ENCODE results near the gene ULK4.

Gene ULK4

GRCh38 chr3:41521010-41521655, 440.8 kb downstream of the ULK4 start:
- TF ChIP-seq SPI1 (IDR thresholded peaks at IDR 0.05; ENCODE audit: low read depth, low read length) (no peak; the same call in 1 of the 2 replicates), POU2F2 (IDR thresholded peaks at IDR 0.05; ENCODE audit: low read depth, low read length) (no peak), POLR2AphosphoS5 (IDR thresholded peaks at IDR 0.05; ENCODE audit: low read depth, low read length) (no peak), POLR2A (IDR thresholded peaks at IDR 0.05; ENCODE audit: low read depth, low read length) (no peak), TAF1 (IDR thresholded peaks at IDR 0.05; ENCODE audit: low read depth, low read length) (no peak), PAX5 (IDR thresholded peaks at IDR 0.05; ENCODE audit: insufficient read depth, low read length, severe bottlenecking) (no peak)
- FAIRE-seq (no peak), DNase-seq (ENCODE audit: insufficient read length, low spot score) (no peak)

DNA sequence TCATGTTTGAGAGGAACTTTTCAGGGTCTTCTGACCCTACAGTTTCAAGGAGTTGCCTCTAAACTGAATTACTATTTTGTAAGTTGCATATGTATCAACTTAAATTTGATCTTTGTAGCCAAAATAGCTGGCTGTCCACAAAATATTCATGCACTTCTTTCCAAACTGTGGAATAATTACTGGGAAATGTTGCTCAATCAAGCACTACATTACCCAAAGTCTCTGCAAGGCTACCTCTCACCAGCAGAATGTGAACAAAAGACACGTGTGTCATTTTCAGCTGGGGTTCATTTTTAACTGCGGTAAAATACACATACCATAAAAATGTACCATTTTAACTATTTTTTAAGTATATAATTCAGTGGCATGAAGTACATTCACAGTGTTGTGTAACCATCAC, 442.2 kb downstream of the ULK4 start:
- no peak for DNase-seq (ENCODE audit: insufficient read length, low spot score)
- TF ChIP-seq SPI1 (IDR thresholded peaks at IDR 0.05; ENCODE audit: low read depth, low read length) (no peak), POLR2AphosphoS5 (IDR thresholded peaks at IDR 0.05; ENCODE audit: low read depth, low read length) (no peak), PAX5 (IDR thresholded peaks at IDR 0.05; ENCODE audit: insufficient read depth, low read length, severe bottlenecking) (no peak), POU2F2 (IDR thresholded peaks at IDR 0.05; ENCODE audit: low read depth, low read length) (no peak), TAF1 (IDR thresholded peaks at IDR 0.05; ENCODE audit: low read depth, low read length) (no peak), POLR2A (IDR thresholded peaks at IDR 0.05; ENCODE audit: low read depth, low read length) (no peak)
- no peak for FAIRE-seq

GRCh38 chr3:41518626-41519025, 443.3 kb downstream of the ULK4 start:
- FAIRE-seq (no peak), DNase-seq (ENCODE audit: insufficient read length, low spot score) (no peak)

GRCh38 chr3:41508063-41508696, 453.7 kb downstream of the ULK4 start:
- DNase-seq (ENCODE audit: insufficient read length, low spot score) (no peak), FAIRE-seq (no peak)
- TF ChIP-seq PAX5 (IDR thresholded peaks at IDR 0.05; ENCODE audit: insufficient read depth, low read length, severe bottlenecking) (no peak), TAF1 (IDR thresholded peaks at IDR 0.05; ENCODE audit: low read depth, low read length) (no peak), SPI1 (IDR thresholded peaks at IDR 0.05; ENCODE audit: low read depth, low read length) (no peak), POLR2AphosphoS5 (IDR thresholded peaks at IDR 0.05; ENCODE audit: low read depth, low read length) (no peak)

More at GRCh38 chr3:41518626-41519025, 443.3 kb downstream of the ULK4 start:
- TF ChIP-seq POLR2A (IDR thresholded peaks at IDR 0.05; ENCODE audit: low read depth, low read length) (no peak), POLR2AphosphoS5 (IDR thresholded peaks at IDR 0.05; ENCODE audit: low read depth, low read length) (no peak), POU2F2 (IDR thresholded peaks at IDR 0.05; ENCODE audit: low read depth, low read length) (no peak), SPI1 (IDR thresholded peaks at IDR 0.05; ENCODE audit: low read depth, low read length) (no peak), PAX5 (IDR thresholded peaks at IDR 0.05; ENCODE audit: insufficient read depth, low read length, severe bottlenecking) (no peak), TAF1 (IDR thresholded peaks at IDR 0.05; ENCODE audit: low read depth, low read length) (no peak)

DNA sequence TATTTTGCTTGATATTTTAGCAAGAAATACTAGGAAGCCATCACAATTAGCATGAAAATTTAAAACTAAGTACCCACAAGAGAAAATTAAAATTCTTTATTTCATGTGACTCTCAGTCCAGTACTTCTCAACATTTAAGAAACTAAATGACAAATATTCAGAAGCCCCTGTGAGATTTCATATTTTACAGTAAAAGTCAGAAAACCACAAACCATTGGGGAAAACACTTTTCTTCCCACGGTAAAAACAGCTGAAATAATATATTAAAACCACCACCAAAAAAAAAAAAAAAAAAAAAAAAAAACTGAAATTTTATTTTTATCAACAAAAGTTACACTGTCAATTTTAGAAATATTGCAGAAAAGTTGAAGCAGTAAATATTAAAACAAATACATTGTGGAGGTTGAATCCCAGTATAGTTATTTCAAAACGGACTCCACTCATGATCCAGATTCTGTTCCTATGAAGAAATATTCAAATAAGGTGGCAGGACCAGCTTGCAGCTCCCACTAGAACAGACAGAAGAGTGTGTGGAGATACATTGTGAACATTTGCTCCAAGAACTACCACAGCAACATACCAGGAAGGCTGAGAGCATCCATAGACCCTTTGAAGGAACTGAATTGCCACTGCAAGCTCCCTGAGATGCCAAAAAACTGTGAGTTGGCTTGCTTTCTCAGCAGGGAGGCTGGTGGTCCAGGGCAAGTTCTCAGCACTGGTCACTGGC, 454.4 kb downstream of the ULK4 start:
- TF ChIP-seq POLR2AphosphoS5 (IDR thresholded peaks at IDR 0.05; ENCODE audit: low read depth, low read length): no peak
- no peak for TF ChIP-seq SPI1 (IDR thresholded peaks at IDR 0.05; ENCODE audit: low read depth, low read length)
- TF ChIP-seq PAX5 (IDR thresholded peaks at IDR 0.05; ENCODE audit: insufficient read depth, low read length, severe bottlenecking): no peak
- TF ChIP-seq POU2F2 (IDR thresholded peaks at IDR 0.05; ENCODE audit: low read depth, low read length): no peak
- no peak for TF ChIP-seq TAF1 (IDR thresholded peaks at IDR 0.05; ENCODE audit: low read depth, low read length)
- TF ChIP-seq POLR2A (IDR thresholded peaks at IDR 0.05; ENCODE audit: low read depth, low read length): no peak
- DNase-seq (ENCODE audit: insufficient read length, low spot score) (no peak), FAIRE-seq (no peak)

DNA sequence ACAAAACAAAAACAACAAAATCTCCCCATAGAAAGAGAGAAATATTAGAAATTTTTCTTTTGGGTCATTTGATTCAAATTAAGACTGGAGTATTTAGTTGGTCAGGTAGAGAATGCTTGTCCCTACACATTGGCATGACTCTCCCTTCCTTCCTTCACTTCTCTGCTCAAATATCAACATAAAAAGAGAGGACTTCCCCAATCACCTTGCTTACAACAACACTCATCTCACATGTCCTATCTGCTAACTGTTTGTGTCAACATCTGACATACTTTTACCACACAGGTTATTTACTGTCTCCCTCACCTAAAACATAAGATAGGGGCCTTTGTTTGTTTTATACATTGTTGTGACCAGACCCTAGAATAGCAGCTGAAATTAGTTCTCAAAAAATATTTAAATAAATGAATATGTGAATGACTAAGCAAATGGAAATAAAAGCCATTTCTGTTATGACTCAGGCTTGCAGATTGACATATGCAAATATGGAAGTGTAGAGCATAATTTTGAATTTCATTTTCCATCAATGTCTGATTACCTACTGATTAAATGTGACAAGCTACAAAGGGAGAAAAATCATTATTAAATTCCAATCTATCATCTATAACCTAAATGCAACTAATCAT, 457.8 kb downstream of the ULK4 start:
- no peak for FAIRE-seq
- no peak for DNase-seq (ENCODE audit: insufficient read length, low spot score)
- TF ChIP-seq TAF1 (IDR thresholded peaks at IDR 0.05; ENCODE audit: low read depth, low read length): no peak
- no peak for TF ChIP-seq SPI1 (IDR thresholded peaks at IDR 0.05; ENCODE audit: low read depth, low read length)
- no peak for TF ChIP-seq POU2F2 (IDR thresholded peaks at IDR 0.05; ENCODE audit: low read depth, low read length)
- no peak for TF ChIP-seq POLR2AphosphoS5 (IDR thresholded peaks at IDR 0.05; ENCODE audit: low read depth, low read length)
- TF ChIP-seq PAX5 (IDR thresholded peaks at IDR 0.05; ENCODE audit: insufficient read depth, low read length, severe bottlenecking): no peak
- no peak for TF ChIP-seq POLR2A (IDR thresholded peaks at IDR 0.05; ENCODE audit: low read depth, low read length)

- no peak for TF ChIP-seq PAX5 (IDR thresholded peaks at IDR 0.05; ENCODE audit: insufficient read depth, low read length, severe bottlenecking)
- TF ChIP-seq POLR2AphosphoS5 (IDR thresholded peaks at IDR 0.05; ENCODE audit: low read depth, low read length): no peak
- TF ChIP-seq POLR2A (IDR thresholded peaks at IDR 0.05; ENCODE audit: low read depth, low read length): no peak
- DNase-seq (ENCODE audit: insufficient read length, low spot score): no peak
- FAIRE-seq: no peak
Observed at GRCh38 chr3:41502481-41502880, 459.4 kb downstream of the ULK4 start.

DNA sequence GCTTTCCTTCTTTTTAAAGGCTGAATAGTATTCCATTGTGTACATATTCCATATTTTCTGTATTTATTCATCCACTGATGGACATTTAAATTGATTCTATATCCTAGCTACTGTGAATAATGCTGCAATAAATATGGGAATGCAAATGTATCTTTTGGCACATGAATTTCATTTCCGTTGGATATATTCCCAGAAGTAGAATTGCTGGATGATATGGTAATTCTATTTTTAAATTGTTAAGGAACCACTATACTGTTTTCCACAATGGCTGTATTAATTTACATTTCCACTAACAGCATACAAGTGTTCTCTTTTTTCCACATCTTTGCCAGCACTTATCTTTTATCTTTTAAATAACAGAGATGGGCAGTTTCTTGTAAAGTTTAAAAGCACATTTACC, 459.9 kb downstream of the ULK4 start:
- FAIRE-seq (no peak), DNase-seq (ENCODE audit: insufficient read length, low spot score) (no peak)
- TF ChIP-seq TAF1 (IDR thresholded peaks at IDR 0.05; ENCODE audit: low read depth, low read length) (no peak), POLR2A (IDR thresholded peaks at IDR 0.05; ENCODE audit: low read depth, low read length) (no peak), SPI1 (IDR thresholded peaks at IDR 0.05; ENCODE audit: low read depth, low read length) (no peak), PAX5 (IDR thresholded peaks at IDR 0.05; ENCODE audit: insufficient read depth, low read length, severe bottlenecking) (no peak), POLR2AphosphoS5 (IDR thresholded peaks at IDR 0.05; ENCODE audit: low read depth, low read length) (no peak), POU2F2 (IDR thresholded peaks at IDR 0.05; ENCODE audit: low read depth, low read length) (no peak)

- no peak for TF ChIP-seq SPI1 (IDR thresholded peaks at IDR 0.05; ENCODE audit: low read depth, low read length)
- TF ChIP-seq PAX5 (IDR thresholded peaks at IDR 0.05; ENCODE audit: insufficient read depth, low read length, severe bottlenecking): no peak
- no peak for TF ChIP-seq POU2F2 (IDR thresholded peaks at IDR 0.05; ENCODE audit: low read depth, low read length)
- TF ChIP-seq TAF1 (IDR thresholded peaks at IDR 0.05; ENCODE audit: low read depth, low read length): no peak
- no peak for TF ChIP-seq POLR2A (IDR thresholded peaks at IDR 0.05; ENCODE audit: low read depth, low read length)
- FAIRE-seq (no peak), DNase-seq (ENCODE audit: insufficient read length, low spot score) (no peak)
Observed at GRCh38 chr3:41498847-41499246, 463.1 kb downstream of the ULK4 start.

All from GM12891 (cell line).